ENCODE results near the gene CLCA4. TPM values are rescaled to one million over a fixed set of nuclear protein-coding genes. Genes with fewer than 3 reads are reported as not detected.

CLCA4 gene
- total and polyA plus RNA-seq, 2 experiments from 2014 or later = not detected

- Mint-ChIP-seq H3K9me3 (no peaks in the 10 kb centered on the region), H3K27me3 (ENCODE audit: insufficient read depth, low read depth, poor library complexity) (peaks cover 2% of the 10 kb centered on the region), H3K36me3 (ENCODE audit: low read depth) (no peaks in the 10 kb centered on the region; the same call in 2 of the 3 replicates), H3K4me3 (no peak overlapping the region), H3K27ac (no peak overlapping the region), H3K4me1 (peaks cover 23% of the 10 kb centered on the region)
- Histone ChIP-seq H3K4me1 (ENCODE audit: insufficient read depth) (peaks cover 11% of the 10 kb centered on the region; the same call in 1 of the 2 replicates), H3K9me2 (ENCODE audit: insufficient read depth) (0 out of 2 replicates have a peak, but pooled peaks cover 2% of the 10 kb centered on the region), H3K27ac (ENCODE audit: low read depth) (no peak overlapping the region), H3K4me2 (no peak overlapping the region), H3F3A (replicated peaks; ENCODE audit: low read depth) (no peaks in the 10 kb centered on the region), H2AFZ (no peak overlapping the region), H3K36me3 (ENCODE audit: insufficient read depth) (no peaks in the 10 kb centered on the region), H4K20me1 (replicated peaks; ENCODE audit: insufficient read depth) (no peaks in the 10 kb centered on the region), H3K4me3 (no peak overlapping the region), H3K27me3 (ENCODE audit: insufficient read depth) (no peaks in the 10 kb centered on the region), H3K79me2 (replicated peaks; ENCODE audit: insufficient read depth) (no peaks in the 10 kb centered on the region)
- ATAC-seq (no peak), DNase-seq (ENCODE audit: low spot score) (no peak)
- TF ChIP-seq EZH2 (IDR thresholded peaks at IDR 0.05; ENCODE audit: low read depth, unreplicated experiment) (no peak), POLR2AphosphoS5 (IDR thresholded peaks at IDR 0.05; ENCODE audit: low read depth) (no peak), ETS1 (IDR thresholded peaks at IDR 0.05) (no peak), STAT1 (IDR thresholded peaks at IDR 0.05; ENCODE audit: unreplicated experiment) (no peak), CREB1 (CRISPR knock-in tag; IDR thresholded peaks at IDR 0.05; ENCODE audit: low read depth) (no peak), EZH2phosphoT487 (IDR thresholded peaks at IDR 0.05; ENCODE audit: unreplicated experiment) (no peak), ZNF331 (CRISPR knock-in tag; IDR thresholded peaks at IDR 0.05; ENCODE audit: low read depth) (no peak), ZNF114 (CRISPR knock-in tag; IDR thresholded peaks at IDR 0.05) (no peak)
- TF ChIP-seq, protein P1, sequence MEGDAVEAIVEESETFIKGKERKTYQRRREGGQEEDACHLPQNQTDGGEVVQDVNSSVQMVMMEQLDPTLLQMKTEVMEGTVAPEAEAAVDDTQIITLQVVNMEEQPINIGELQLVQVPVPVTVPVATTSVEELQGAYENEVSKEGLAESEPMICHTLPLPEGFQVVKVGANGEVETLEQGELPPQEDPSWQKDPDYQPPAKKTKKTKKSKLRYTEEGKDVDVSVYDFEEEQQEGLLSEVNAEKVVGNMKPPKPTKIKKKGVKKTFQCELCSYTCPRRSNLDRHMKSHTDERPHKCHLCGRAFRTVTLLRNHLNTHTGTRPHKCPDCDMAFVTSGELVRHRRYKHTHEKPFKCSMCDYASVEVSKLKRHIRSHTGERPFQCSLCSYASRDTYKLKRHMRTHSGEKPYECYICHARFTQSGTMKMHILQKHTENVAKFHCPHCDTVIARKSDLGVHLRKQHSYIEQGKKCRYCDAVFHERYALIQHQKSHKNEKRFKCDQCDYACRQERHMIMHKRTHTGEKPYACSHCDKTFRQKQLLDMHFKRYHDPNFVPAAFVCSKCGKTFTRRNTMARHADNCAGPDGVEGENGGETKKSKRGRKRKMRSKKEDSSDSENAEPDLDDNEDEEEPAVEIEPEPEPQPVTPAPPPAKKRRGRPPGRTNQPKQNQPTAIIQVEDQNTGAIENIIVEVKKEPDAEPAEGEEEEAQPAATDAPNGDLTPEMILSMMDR (conservative IDR thresholded peaks at IDR 0.05; ENCODE audit: low read depth in 2 of 2) = no peak
- TF ChIP-seq, protein P2, sequence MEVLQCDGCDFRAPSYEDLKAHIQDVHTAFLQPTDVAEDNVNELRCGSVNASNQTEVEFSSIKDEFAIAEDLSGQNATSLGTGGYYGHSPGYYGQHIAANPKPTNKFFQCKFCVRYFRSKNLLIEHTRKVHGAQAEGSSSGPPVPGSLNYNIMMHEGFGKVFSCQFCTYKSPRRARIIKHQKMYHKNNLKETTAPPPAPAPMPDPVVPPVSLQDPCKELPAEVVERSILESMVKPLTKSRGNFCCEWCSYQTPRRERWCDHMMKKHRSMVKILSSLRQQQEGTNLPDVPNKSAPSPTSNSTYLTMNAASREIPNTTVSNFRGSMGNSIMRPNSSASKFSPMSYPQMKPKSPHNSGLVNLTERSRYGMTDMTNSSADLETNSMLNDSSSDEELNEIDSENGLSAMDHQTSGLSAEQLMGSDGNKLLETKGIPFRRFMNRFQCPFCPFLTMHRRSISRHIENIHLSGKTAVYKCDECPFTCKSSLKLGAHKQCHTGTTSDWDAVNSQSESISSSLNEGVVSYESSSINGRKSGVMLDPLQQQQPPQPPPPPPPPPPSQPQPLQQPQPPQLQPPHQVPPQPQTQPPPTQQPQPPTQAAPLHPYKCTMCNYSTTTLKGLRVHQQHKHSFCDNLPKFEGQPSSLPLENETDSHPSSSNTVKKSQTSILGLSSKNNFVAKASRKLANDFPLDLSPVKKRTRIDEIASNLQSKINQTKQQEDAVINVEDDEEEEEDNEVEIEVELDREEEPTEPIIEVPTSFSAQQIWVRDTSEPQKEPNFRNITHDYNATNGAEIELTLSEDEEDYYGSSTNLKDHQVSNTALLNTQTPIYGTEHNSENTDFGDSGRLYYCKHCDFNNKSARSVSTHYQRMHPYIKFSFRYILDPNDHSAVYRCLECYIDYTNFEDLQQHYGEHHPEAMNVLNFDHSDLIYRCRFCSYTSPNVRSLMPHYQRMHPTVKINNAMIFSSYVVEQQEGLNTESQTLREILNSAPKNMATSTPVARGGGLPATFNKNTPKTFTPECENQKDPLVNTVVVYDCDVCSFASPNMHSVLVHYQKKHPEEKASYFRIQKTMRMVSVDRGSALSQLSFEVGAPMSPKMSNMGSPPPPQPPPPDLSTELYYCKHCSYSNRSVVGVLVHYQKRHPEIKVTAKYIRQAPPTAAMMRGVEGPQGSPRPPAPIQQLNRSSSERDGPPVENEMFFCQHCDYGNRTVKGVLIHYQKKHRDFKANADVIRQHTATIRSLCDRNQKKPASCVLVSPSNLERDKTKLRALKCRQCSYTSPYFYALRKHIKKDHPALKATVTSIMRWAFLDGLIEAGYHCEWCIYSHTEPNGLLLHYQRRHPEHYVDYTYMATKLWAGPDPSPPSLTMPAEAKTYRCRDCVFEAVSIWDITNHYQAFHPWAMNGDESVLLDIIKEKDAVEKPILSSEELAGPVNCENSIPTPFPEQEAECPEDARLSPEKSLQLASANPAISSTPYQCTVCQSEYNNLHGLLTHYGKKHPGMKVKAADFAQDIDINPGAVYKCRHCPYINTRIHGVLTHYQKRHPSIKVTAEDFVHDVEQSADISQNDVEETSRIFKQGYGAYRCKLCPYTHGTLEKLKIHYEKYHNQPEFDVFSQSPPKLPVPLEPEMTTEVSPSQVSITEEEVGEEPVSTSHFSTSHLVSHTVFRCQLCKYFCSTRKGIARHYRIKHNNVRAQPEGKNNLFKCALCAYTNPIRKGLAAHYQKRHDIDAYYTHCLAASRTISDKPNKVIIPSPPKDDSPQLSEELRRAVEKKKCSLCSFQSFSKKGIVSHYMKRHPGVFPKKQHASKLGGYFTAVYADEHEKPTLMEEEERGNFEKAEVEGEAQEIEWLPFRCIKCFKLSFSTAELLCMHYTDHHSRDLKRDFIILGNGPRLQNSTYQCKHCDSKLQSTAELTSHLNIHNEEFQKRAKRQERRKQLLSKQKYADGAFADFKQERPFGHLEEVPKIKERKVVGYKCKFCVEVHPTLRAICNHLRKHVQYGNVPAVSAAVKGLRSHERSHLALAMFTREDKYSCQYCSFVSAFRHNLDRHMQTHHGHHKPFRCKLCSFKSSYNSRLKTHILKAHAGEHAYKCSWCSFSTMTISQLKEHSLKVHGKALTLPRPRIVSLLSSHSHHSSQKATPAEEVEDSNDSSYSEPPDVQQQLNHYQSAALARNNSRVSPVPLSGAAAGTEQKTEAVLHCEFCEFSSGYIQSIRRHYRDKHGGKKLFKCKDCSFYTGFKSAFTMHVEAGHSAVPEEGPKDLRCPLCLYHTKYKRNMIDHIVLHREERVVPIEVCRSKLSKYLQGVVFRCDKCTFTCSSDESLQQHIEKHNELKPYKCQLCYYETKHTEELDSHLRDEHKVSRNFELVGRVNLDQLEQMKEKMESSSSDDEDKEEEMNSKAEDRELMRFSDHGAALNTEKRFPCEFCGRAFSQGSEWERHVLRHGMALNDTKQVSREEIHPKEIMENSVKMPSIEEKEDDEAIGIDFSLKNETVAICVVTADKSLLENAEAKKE (CRISPR knock-in tag; IDR thresholded peaks at IDR 0.05) = no peak
Measured at GRCh38 chr1:86508583-86508969, 38.3 kb upstream of the CLCA4 start.

Measured in GM23338 (cell line).